H1 (cell line): Measurements from ENCODE around the gene TTC21A. TPM values are rescaled to one million over a fixed set of nuclear protein-coding genes. Genes with fewer than 3 reads are reported as not detected.
A peak's percentile ranks its signal among the peaks of the same experiment; 100 is the strongest.

ENCODE experiments used
- CTCF ChIA-PET: fragments of 300-600 bp; sonication (Branson Sonifier 250); formaldehyde crosslinking; loops from one replicate; lab custom pipeline; 2021; ENCODE audit not compliant: partially characterized antibody; lab: Charles Lee
- POLR2A ChIA-PET: fragments of 300-600 bp; sonication (Branson Sonifier 250); formaldehyde crosslinking; loops from one replicate; lab custom pipeline; 2021; ENCODE audit warnings: inconsistent platforms; ENCODE audit not compliant: partially characterized antibody; lab: Charles Lee
- DNase-seq, 2 experiments: peaks; one replicate each; pipeline versions ENCODE4 v3.0.0 to v3.0.0-alpha.2; 2010 to 2022; ENCODE audit warnings: low spot score in 2 of 2, low read depth in 1 of 2, mixed read lengths in 1 of 2
- FAIRE-seq: peaks from 2 replicates; lab custom pipeline; 2011; peaks lifted over from hg19 to GRCh38; lab: Jason Lieb, UNC
- H2AFZ ChIP-seq: 2 replicates; pipeline ENCODE4 v1.8.1; 2012; ENCODE audit warnings: low read length, inconsistent platforms
- H2AK5ac ChIP-seq: 2 replicates; pipeline ENCODE4 v1.6.1; 2013; ENCODE audit warnings: low read depth, low read length
- H2BK120ac ChIP-seq: replicated peaks from 2 replicates; pipeline ENCODE3; 2013; ENCODE audit warnings: low read depth, low read length, inconsistent platforms
- H2BK12ac ChIP-seq: 2 replicates; pipeline ENCODE4 v1.6.1; 2013; ENCODE audit warnings: low read depth, low read length
- H2BK15ac ChIP-seq: 2 replicates; pipeline ENCODE4 v1.6.1; 2013; ENCODE audit warnings: low read length
- H2BK20ac ChIP-seq: 2 replicates; pipeline ENCODE4 v1.6.1; 2013; ENCODE audit warnings: low read length
- H2BK5ac ChIP-seq: 2 replicates; pipeline ENCODE4 v1.6.1; 2013; ENCODE audit warnings: low read depth, low read length
- H3K14ac ChIP-seq: 2 replicates; pipeline ENCODE4 v1.6.1; 2013; ENCODE audit warnings: inconsistent platforms; ENCODE audit not compliant: insufficient read length
- H3K18ac ChIP-seq: 2 replicates; pipeline ENCODE4 v1.6.1; 2013; ENCODE audit warnings: low read length; ENCODE audit errors: extremely low read depth
- H3K23ac ChIP-seq: 2 replicates; pipeline ENCODE4 v1.6.1; 2013; ENCODE audit warnings: inconsistent platforms; ENCODE audit not compliant: insufficient read length
- H3K23me2 ChIP-seq: 2 replicates; pipeline ENCODE4 v1.6.1; 2013; ENCODE audit warnings: low read depth, low read length
- H3K27ac ChIP-seq: 2 replicates; pipeline ENCODE4 v1.6.1; 2011; ENCODE audit warnings: low read depth, low read length, inconsistent platforms
- H3K27me3 ChIP-seq, 4 experiments: replicated peaks in 1 of 4; 1 replicate in 1 of 4; 2 replicates in 3 of 4; pipeline versions ENCODE4 v1.6.1 to v1.8.1; 2011 to 2013; ENCODE audit warnings: low read length in 3 of 4, mild to moderate bottlenecking in 3 of 4, inconsistent platforms in 2 of 4, mixed read lengths in 2 of 4, moderate library complexity in 1 of 4; ENCODE audit not compliant: control insufficient read depth in 3 of 4, insufficient read depth in 3 of 4; ENCODE audit errors: extremely low read depth in 1 of 4
- H3K36me3 ChIP-seq, 4 experiments: 2 replicates each; pipeline versions ENCODE4 v1.6.1 to v1.8.1; 2011 to 2013; ENCODE audit warnings: mild to moderate bottlenecking in 4 of 4, low read length in 3 of 4, moderate library complexity in 2 of 4, control low read depth in 1 of 4, inconsistent platforms in 1 of 4; ENCODE audit not compliant: insufficient read depth in 4 of 4, control insufficient read depth in 2 of 4
- H3K4ac ChIP-seq: replicated peaks from 2 replicates; pipeline ENCODE3; 2013; ENCODE audit warnings: low read length, low read depth, mixed read lengths, inconsistent platforms; ENCODE audit not compliant: insufficient read length
- H3K4me1 ChIP-seq, 4 experiments: replicated peaks in 1 of 4; 1 replicate in 1 of 4; 2 replicates in 3 of 4; pipeline versions ENCODE4 v1.6.1 to v1.8.1; 2011 to 2013; ENCODE audit warnings: low read length in 3 of 4, inconsistent platforms in 2 of 4, mixed read lengths in 1 of 4; ENCODE audit not compliant: insufficient read depth in 4 of 4, control insufficient read depth in 3 of 4
- H3K4me2 ChIP-seq, 2 experiments: 2 replicates each; pipeline versions ENCODE4 v1.6.1 to v1.8.1; 2011 to 2013; ENCODE audit warnings: low read depth in 2 of 2, low read length in 2 of 2, control low read depth in 1 of 2, inconsistent platforms in 1 of 2, mild to moderate bottlenecking in 1 of 2; ENCODE audit not compliant: insufficient read depth in 1 of 2
- H3K4me3 ChIP-seq, 4 experiments: fragments of 200-600, 300-600 bp in 1 of 4; sonication (generic), shearing (Covaris generic), sonication (Bioruptor Twin) in 1 of 4; 2 replicates each; pipeline versions ENCODE4 v1.5.1 to v1.8.1; 2011 to 2016; ENCODE audit warnings: low read length in 4 of 4, low read depth in 3 of 4, control low read depth in 2 of 4, inconsistent platforms in 2 of 4, mild to moderate bottlenecking in 2 of 4, mixed read lengths in 1 of 4, moderate library complexity in 1 of 4; ENCODE audit not compliant: insufficient read depth in 2 of 4; ENCODE audit errors: extremely low read depth in 1 of 4
- H3K56ac ChIP-seq: replicated peaks from 2 replicates; pipeline ENCODE3; 2013; ENCODE audit warnings: low read depth, mild to moderate bottlenecking, mixed read lengths, low read length, inconsistent platforms; ENCODE audit not compliant: insufficient read length
- H3K79me1 ChIP-seq: 2 replicates; pipeline ENCODE4 v1.6.1; 2013; ENCODE audit warnings: low read depth, low read length, control low read depth
- H3K79me2 ChIP-seq, 2 experiments: 2 replicates each; pipeline versions ENCODE4 v1.6.1 to v1.8.1; 2012 to 2013; ENCODE audit warnings: low read length in 2 of 2, mild to moderate bottlenecking in 2 of 2, inconsistent platforms in 1 of 2; ENCODE audit not compliant: insufficient read depth in 2 of 2, control insufficient read depth in 1 of 2
- H3K9ac ChIP-seq, 4 experiments: replicated peaks in 1 of 4; 1 replicate in 1 of 4; 2 replicates in 3 of 4; pipeline versions ENCODE4 v1.6.1 to v1.8.1; 2011 to 2013; ENCODE audit warnings: low read depth in 3 of 4, low read length in 3 of 4, control low read depth in 2 of 4, mild to moderate bottlenecking in 2 of 4, moderate library complexity in 2 of 4, inconsistent platforms in 1 of 4; ENCODE audit errors: extremely low read depth in 1 of 4
- H3K9me3 ChIP-seq, 2 experiments: 2 replicates each; pipeline versions ENCODE4 v1.6.1 to v1.8.1; 2012 to 2013; ENCODE audit warnings: mild to moderate bottlenecking in 2 of 2, moderate library complexity in 2 of 2, control low read depth in 1 of 2, inconsistent platforms in 1 of 2, low read depth in 1 of 2, low read length in 1 of 2, mixed read lengths in 1 of 2; ENCODE audit not compliant: insufficient read depth in 2 of 2
- H4K20me1 ChIP-seq, 2 experiments: replicated peaks in 1 of 2; 2 replicates each; pipeline versions ENCODE3 to v1.8.1; 2011 to 2013; ENCODE audit warnings: inconsistent platforms in 2 of 2, low read length in 2 of 2, mild to moderate bottlenecking in 1 of 2; ENCODE audit not compliant: insufficient read depth in 2 of 2, control insufficient read depth in 1 of 2
- H4K5ac ChIP-seq: 2 replicates; pipeline ENCODE4 v1.6.1; 2013; ENCODE audit warnings: low read length, low read depth, mixed read lengths, inconsistent platforms; ENCODE audit not compliant: insufficient read length
- H4K8ac ChIP-seq: 2 replicates; pipeline ENCODE4 v1.8.0; 2013; ENCODE audit warnings: mild to moderate bottlenecking, moderate library complexity, low read length, inconsistent platforms; ENCODE audit not compliant: insufficient read depth; ENCODE audit errors: extremely low read depth
- H4K91ac ChIP-seq: replicated peaks from 2 replicates; pipeline ENCODE3; 2013; ENCODE audit warnings: low read length, mixed read lengths, inconsistent platforms; ENCODE audit not compliant: insufficient read length
- CREB1 ChIP-seq: IDR thresholded peaks from 2 replicates; pipeline ENCODE4 v1.6.1; 2012; ENCODE audit warnings: inconsistent platforms
- EZH2 ChIP-seq: fragments of 200-600 bp; sonication (generic); IDR thresholded peaks from 2 replicates; pipeline ENCODE4 v1.7.1; 2012; ENCODE audit warnings: low read depth, mild to moderate bottlenecking, moderate library complexity, low read length, inconsistent platforms; ENCODE audit not compliant: severe bottlenecking
- HDAC2 ChIP-seq, 2 experiments: fragments of 300-600 bp in 1 of 2; sonication (generic) in 1 of 2; IDR thresholded peaks; 2 replicates each; pipeline ENCODE4 v1.6.1; 2011 to 2012; ENCODE audit warnings: low read depth in 2 of 2, low read length in 2 of 2, mild to moderate bottlenecking in 2 of 2, moderate library complexity in 2 of 2, borderline replicate concordance in 1 of 2, inconsistent platforms in 1 of 2
- PHF8 ChIP-seq: fragments of 200-600 bp; sonication (generic); conservative IDR thresholded peaks from 2 replicates; pipeline ENCODE4 v1.7.1; 2012; ENCODE audit warnings: low read depth, mild to moderate bottlenecking, inconsistent platforms, low read length, moderate library complexity
- POLR2A ChIP-seq, 2 experiments: IDR thresholded peaks; 1 replicate in 1 of 2; 2 replicates in 1 of 2; pipeline ENCODE4 v1.6.1; 2011; ENCODE audit warnings: low read depth in 2 of 2, low read length in 2 of 2, mild to moderate bottlenecking in 2 of 2; ENCODE audit errors: control extremely low read depth in 1 of 2
- SAP30 ChIP-seq: fragments of 300-600 bp; sonication (generic); IDR thresholded peaks from 2 replicates; pipeline ENCODE4 v1.7.1; 2012; ENCODE audit warnings: low read length, moderate library complexity, mild to moderate bottlenecking, inconsistent platforms; ENCODE audit not compliant: insufficient read depth, insufficient replicate concordance
- SP1 ChIP-seq: IDR thresholded peaks from 2 replicates; pipeline ENCODE4 v1.6.1; 2011; ENCODE audit warnings: low read depth, low read length
- SP4 ChIP-seq: IDR thresholded peaks from 2 replicates; pipeline ENCODE4 v1.6.1; 2012; ENCODE audit warnings: low read length, inconsistent platforms
- SRF ChIP-seq: IDR thresholded peaks from 2 replicates; pipeline ENCODE4 v1.6.1; 2011; ENCODE audit warnings: mild to moderate bottlenecking, low read depth, low read length, moderate library complexity
- TAF1 ChIP-seq: IDR thresholded peaks from 2 replicates; pipeline ENCODE4 v1.6.1; 2011; ENCODE audit warnings: mild to moderate bottlenecking, low read depth, low read length
- TBP ChIP-seq: IDR thresholded peaks from 2 replicates; pipeline ENCODE4 v1.6.1; 2011; ENCODE audit warnings: low read depth, low read length, improper control_type of control experiment
- TCF12 ChIP-seq: IDR thresholded peaks from 2 replicates; pipeline ENCODE4 v1.6.1; 2011; ENCODE audit warnings: low read depth, mild to moderate bottlenecking, low read length
- YY1 ChIP-seq: IDR thresholded peaks from 2 replicates; pipeline ENCODE4 v1.6.1; 2011; ENCODE audit warnings: low read depth, mild to moderate bottlenecking, low read length
- WGBS, 2 experiments: shearing (Covaris generic) in 1 of 2; methylation state at CpG; one replicate each; pipeline versions ENCODE4 v1.1.6 to v1.1.7; 2013 to 2015; ENCODE audit warnings: low lambda C conversion rate in 2 of 2, mixed read lengths in 2 of 2, inconsistent platforms in 1 of 2, low coverage in 1 of 2, missing lambda C conversion rate in 1 of 2; ENCODE audit not compliant: insufficient replicate concordance in 2 of 2, insufficient coverage in 1 of 2, insufficient read length in 1 of 2; ENCODE audit errors: extremely low coverage in 1 of 2, missing lambda C conversion rate in 1 of 2; 5-methylcytosine and 5-hydroxymethylcytosine counted together
- polyA plus RNA-seq, 7 experiments: library from polyadenylated mRNA; depleted of rRNA in 3 of 7; stranded (reverse) in 5 of 7; unstranded in 2 of 7; fragments of >200 nt in 5 of 7; fragments of 200-250 nt in 2 of 7; gene quantifications; 1 replicate in 5 of 7; 2 replicates in 1 of 7; 4 replicates in 1 of 7; pipeline versions ENCODE4 v1.2.1 to v1.2.3, GENCODE V29; 2011 to 2013; ENCODE audit warnings: missing spikeins in 2 of 7, mixed read lengths in 2 of 7
- total RNA-seq: library from RNA; stranded (reverse); fragmentation: NEBNext Ultra II Directional; extraction: Animal tissue kit (Norgen Biotek cat#: 25700); gene quantifications from 2 replicates; pipeline ENCODE4 v1.2.1, GENCODE V29; 2021

The TTC21A gene
- total and polyA plus RNA-seq, 2 of the 8 experiments (the other 6 are each of a cell fraction or from before 2014, with no cell fraction given): 2.3 to 2.8 TPM

DNA sequence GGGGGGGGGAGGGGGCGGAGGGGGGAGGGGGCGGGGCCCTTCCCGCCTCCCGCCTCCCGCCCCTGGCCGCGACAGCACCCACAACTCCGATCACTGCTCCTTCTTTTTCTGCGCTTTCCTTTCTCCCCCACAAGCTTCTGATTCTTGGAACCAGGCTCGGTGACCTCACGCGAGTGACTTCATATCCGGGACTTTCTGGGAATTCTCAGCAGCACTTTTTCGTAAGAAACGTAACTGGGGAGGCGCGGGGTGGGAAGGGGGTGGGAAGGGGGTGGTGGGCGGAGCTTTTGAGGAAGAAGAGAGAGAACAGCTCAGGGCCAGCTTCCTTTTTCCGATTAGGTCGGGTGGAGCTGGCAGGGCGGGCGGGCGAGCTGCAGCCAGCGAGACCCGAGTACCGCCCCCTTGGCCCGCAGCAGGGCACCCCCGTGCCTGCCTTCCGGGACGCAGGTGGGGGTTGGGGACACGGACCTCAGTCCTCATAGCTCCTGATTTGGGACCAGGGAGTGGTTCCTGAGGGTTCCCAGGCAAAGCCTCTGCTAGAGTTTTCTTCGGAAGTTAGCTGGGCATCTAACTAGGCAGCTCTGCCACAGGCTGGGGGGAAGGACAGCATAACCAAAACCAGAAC, 70.3 kb downstream of the TTC21A start:
- CTCF ChIA-PET: interaction anchor here (1.0 to 3.4 kb wide), 11 partner anchors 9 to 110 kb away, joined by 3 to 23 read pairs (median 4); partner anchors contain the start of gene XIRP1
- H3K27ac ChIP-seq: peak overlapping the region; percentile 15; the same call in 1 of the 2 replicates
- H2AFZ ChIP-seq: no peak overlapping the region
- TF ChIP-seq TBP (peak; percentile 63), SRF (no peak), YY1 (0 out of 2 replicates have a peak, but pooled peaks have one; percentile 33), EZH2 (no peak), PHF8 (peak; percentile 38; the same call in 1 of the 2 replicates), TAF1 (peak; percentile 68), CREB1 (peak; percentile 92), SP4 (no peak), SAP30 (no peak), TCF12 (no peak), HDAC2 (IDR thresholded peaks at IDR 0.05; ENCODE audit: borderline replicate concordance in 1 of 2, low read depth in 2 of 2, low read length in 2 of 2) (peak in 1 of 2 experiments; percentile 47; a peak in 1 of 4 replicates), SP1 (no peak), POLR2A (IDR thresholded peaks at IDR 0.05; ENCODE audit: control extremely low read depth in 1 of 2, low read depth in 2 of 2, low read length in 2 of 2) (peak in 1 of 2 experiments; percentile 58; a peak in 2 of 3 replicates)

More for the DNA sequence above, 70.3 kb downstream of the TTC21A start:
- no peaks in the 10 kb centered on the region for H3K79me1 ChIP-seq
- no peak overlapping the region for H3K23ac ChIP-seq
- H3K27me3 ChIP-seq: peaks cover 0 to 12% (median 10%) of the 10 kb centered on the region in 4 experiments; a peak in 6 of 7 replicates
- no peak overlapping the region for H4K91ac ChIP-seq
- FAIRE-seq (no peak), DNase-seq (peak in 1 of 2 experiments; percentile 84)
- no peak overlapping the region for H2AK5ac ChIP-seq
- no peaks in the 10 kb centered on the region for H3K36me3 ChIP-seq
- peaks cover 4 to 20% (median 13%) of the 10 kb centered on the region in 4 experiments for H3K4me1 ChIP-seq
- peaks cover 0 to 1% of the 10 kb centered on the region in 2 experiments for H4K20me1 ChIP-seq
- peak overlapping the region; percentile 63 to 86 for H3K4me2 ChIP-seq
- no peak overlapping the region for H2BK15ac ChIP-seq
- peak overlapping the region; percentile 17 for H3K56ac ChIP-seq
- H2BK120ac ChIP-seq: no peak overlapping the region
- H3K23me2 ChIP-seq: peaks cover 2% of the 10 kb centered on the region; the same call in 1 of the 2 replicates
- H3K9ac ChIP-seq: peak overlapping the region in 3 of 4 experiments; percentile 13 to 49 (median 31); a peak in 4 of 7 replicates
- no peak overlapping the region for H4K8ac ChIP-seq
- H2BK5ac ChIP-seq: 0 out of 2 replicates have a peak overlapping the region, but pooled peaks have one; percentile 54
- H3K4me3 ChIP-seq: peak overlapping the region; percentile 37 to 67 (median 53)
- H3K79me2 ChIP-seq: no peaks in the 10 kb centered on the region
- no peak overlapping the region for H2BK12ac ChIP-seq
- H3K4ac ChIP-seq: peak overlapping the region; percentile 44
- no peaks in the 10 kb centered on the region; a peak in 1 of 4 replicates for H3K9me3 ChIP-seq
- 7% methylated on average over 13 of the region's 32 CpGs; no CpG with 5 or more reads in 1 of the 2 experiments for WGBS, 2 experiments
- POLR2A ChIA-PET: interaction anchor here (0.6 to 1.2 kb wide), 4 partner anchors 9 to 710 kb away, joined by 3 to 4 read pairs (median 3); partner anchors contain the start of gene RPSA
- H2BK20ac ChIP-seq: no peak overlapping the region
- no peak overlapping the region for H3K14ac ChIP-seq
- H4K5ac ChIP-seq: peak overlapping the region; percentile 4
- H3K18ac ChIP-seq: no peak overlapping the region; the same call in 1 of the 2 replicates
